Measurements from ENCODE around the gene NCKAP5.

Gene NCKAP5

GRCh38 chr2:133458280-133458679, 110.0 kb downstream of the NCKAP5 start:
- Histone ChIP-seq H3K18ac (ENCODE audit: low read depth in 1 of 2, low read length in 2 of 2) (no peak overlapping the region), H2AK5ac (ENCODE audit: low read length, severe bottlenecking) (no peak overlapping the region), H3K27ac (ENCODE audit: low read length, poor library complexity, severe bottlenecking) (no peak overlapping the region), H2BK120ac (ENCODE audit: low read depth, low read length) (no peak overlapping the region), H3K4me2 (ENCODE audit: low read length, poor library complexity, severe bottlenecking) (no peak overlapping the region), H4K91ac (ENCODE audit: low read length) (no peak overlapping the region), H3K79me1 (replicated peaks; ENCODE audit: low read length, poor library complexity, severe bottlenecking) (no peaks in the 10 kb centered on the region), H3K9ac (ENCODE audit: low read length) (no peak overlapping the region), H3K14ac (ENCODE audit: low read length in 2 of 2) (no peak overlapping the region), H2BK15ac (ENCODE audit: low read depth, poor library complexity, severe bottlenecking) (no peak overlapping the region), H3K36me3 (ENCODE audit: control insufficient read depth in 1 of 2, insufficient read depth in 2 of 2, low read depth in 1 of 2, low read length in 2 of 2) (no peaks in the 10 kb centered on the region), H2AFZ (ENCODE audit: low read depth, low read length) (no peak overlapping the region), H3K27me3 (ENCODE audit: control insufficient read depth in 1 of 2, insufficient read depth in 1 of 2, low read length in 2 of 2) (no peaks in the 10 kb centered on the region), H4K8ac (ENCODE audit: low read length) (no peak overlapping the region), H2BK12ac (ENCODE audit: low read length in 2 of 2) (no peak overlapping the region), H3K4me3 (ENCODE audit: insufficient read depth in 1 of 2, low read depth in 1 of 2, low read length in 2 of 2) (no peak overlapping the region), H3K9me3 (ENCODE audit: control insufficient read depth, low read length) (no peaks in the 10 kb centered on the region), H3K4ac (ENCODE audit: low read depth in 1 of 2, low read length in 2 of 2) (no peak overlapping the region), H3K4me1 (ENCODE audit: control insufficient read depth, insufficient read depth, low read depth, low read length) (no peaks in the 10 kb centered on the region), H3K23ac (ENCODE audit: low read length in 2 of 2) (no peak overlapping the region), H2BK5ac (ENCODE audit: low read depth, low read length, poor library complexity, severe bottlenecking) (no peak overlapping the region)
- 83% methylated on average over 2 of the region's 3 CpGs for WGBS
- no peak for DNase-seq

DNA sequence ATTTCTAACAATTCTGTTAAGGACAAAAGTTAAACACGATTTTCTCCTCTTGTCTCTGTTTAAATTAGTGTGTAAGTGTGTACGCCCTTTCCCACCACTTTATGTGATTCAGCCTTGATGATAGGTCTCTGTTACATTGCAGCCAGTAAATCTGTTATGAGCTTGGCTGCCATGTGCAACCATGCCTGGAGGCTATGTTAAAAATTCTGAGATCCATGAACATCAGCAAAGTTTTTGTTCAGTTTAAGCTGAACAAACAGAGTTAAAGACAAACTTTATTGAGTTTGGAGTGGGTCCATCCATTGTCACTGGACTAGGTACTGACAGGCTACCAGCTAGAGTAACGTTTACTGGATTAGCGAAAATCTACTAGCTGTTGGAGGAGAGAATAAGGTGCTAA, 110.4 kb downstream of the NCKAP5 start:
- H3K4me2 ChIP-seq (ENCODE audit: low read length, poor library complexity, severe bottlenecking), result no peak overlapping the region
- WGBS, result 89% methylated on average over 4 of the region's 4 CpGs
- no peak overlapping the region for H3K9ac ChIP-seq (ENCODE audit: low read length)
- no peaks in the 10 kb centered on the region for H3K4me1 ChIP-seq (ENCODE audit: control insufficient read depth, insufficient read depth, low read depth, low read length)
- H3K23ac ChIP-seq (ENCODE audit: low read length in 2 of 2), result no peak overlapping the region
- no peak overlapping the region for H4K91ac ChIP-seq (ENCODE audit: low read length)
- no peaks in the 10 kb centered on the region for H3K9me3 ChIP-seq (ENCODE audit: control insufficient read depth, low read length)
- H3K36me3 ChIP-seq (ENCODE audit: control insufficient read depth in 1 of 2, insufficient read depth in 2 of 2, low read depth in 1 of 2, low read length in 2 of 2), result no peaks in the 10 kb centered on the region
- H2AK5ac ChIP-seq (ENCODE audit: low read length, severe bottlenecking), result no peak overlapping the region
- H2BK12ac ChIP-seq (ENCODE audit: low read length in 2 of 2), result no peak overlapping the region
- no peak overlapping the region for H2BK15ac ChIP-seq (ENCODE audit: low read depth, poor library complexity, severe bottlenecking)
- no peak overlapping the region for H3K4me3 ChIP-seq (ENCODE audit: insufficient read depth in 1 of 2, low read depth in 1 of 2, low read length in 2 of 2)
- DNase-seq, result no peak
- H2BK120ac ChIP-seq (ENCODE audit: low read depth, low read length), result no peak overlapping the region
- no peak overlapping the region for H2AFZ ChIP-seq (ENCODE audit: low read depth, low read length)
- no peak overlapping the region for H3K27ac ChIP-seq (ENCODE audit: low read length, poor library complexity, severe bottlenecking)
- no peak overlapping the region for H4K8ac ChIP-seq (ENCODE audit: low read length)
- no peaks in the 10 kb centered on the region for H3K79me1 ChIP-seq (replicated peaks; ENCODE audit: low read length, poor library complexity, severe bottlenecking)
- no peak overlapping the region for H3K14ac ChIP-seq (ENCODE audit: low read length in 2 of 2)
- no peak overlapping the region for H3K4ac ChIP-seq (ENCODE audit: low read depth in 1 of 2, low read length in 2 of 2)
- H3K18ac ChIP-seq (ENCODE audit: low read depth in 1 of 2, low read length in 2 of 2), result no peak overlapping the region
- H2BK5ac ChIP-seq (ENCODE audit: low read depth, low read length, poor library complexity, severe bottlenecking), result no peak overlapping the region
- H3K27me3 ChIP-seq (ENCODE audit: control insufficient read depth in 1 of 2, insufficient read depth in 1 of 2, low read length in 2 of 2), result no peaks in the 10 kb centered on the region

GRCh38 chr2:133456971-133457370, 111.3 kb downstream of the NCKAP5 start:
- Histone ChIP-seq H3K4me3 (ENCODE audit: insufficient read depth in 1 of 2, low read depth in 1 of 2, low read length in 2 of 2) (no peak overlapping the region), H3K36me3 (ENCODE audit: control insufficient read depth in 1 of 2, insufficient read depth in 2 of 2, low read depth in 1 of 2, low read length in 2 of 2) (no peaks in the 10 kb centered on the region), H3K14ac (ENCODE audit: low read length in 2 of 2) (no peak overlapping the region), H3K4me1 (ENCODE audit: control insufficient read depth, insufficient read depth, low read depth, low read length) (no peaks in the 10 kb centered on the region), H4K8ac (ENCODE audit: low read length) (no peak overlapping the region), H3K18ac (ENCODE audit: low read depth in 1 of 2, low read length in 2 of 2) (no peak overlapping the region), H4K91ac (ENCODE audit: low read length) (no peak overlapping the region), H2BK5ac (ENCODE audit: low read depth, low read length, poor library complexity, severe bottlenecking) (no peak overlapping the region), H2BK12ac (ENCODE audit: low read length in 2 of 2) (no peak overlapping the region), H3K79me1 (replicated peaks; ENCODE audit: low read length, poor library complexity, severe bottlenecking) (no peaks in the 10 kb centered on the region), H3K23ac (ENCODE audit: low read length in 2 of 2) (no peak overlapping the region), H2AFZ (ENCODE audit: low read depth, low read length) (no peak overlapping the region), H2BK120ac (ENCODE audit: low read depth, low read length) (no peak overlapping the region), H3K27me3 (ENCODE audit: control insufficient read depth in 1 of 2, insufficient read depth in 1 of 2, low read length in 2 of 2) (no peaks in the 10 kb centered on the region), H2AK5ac (ENCODE audit: low read length, severe bottlenecking) (no peak overlapping the region), H3K4me2 (ENCODE audit: low read length, poor library complexity, severe bottlenecking) (no peak overlapping the region), H3K9me3 (ENCODE audit: control insufficient read depth, low read length) (no peaks in the 10 kb centered on the region), H2BK15ac (ENCODE audit: low read depth, poor library complexity, severe bottlenecking) (no peak overlapping the region), H3K9ac (ENCODE audit: low read length) (no peak overlapping the region), H3K4ac (ENCODE audit: low read depth in 1 of 2, low read length in 2 of 2) (no peak overlapping the region), H3K27ac (ENCODE audit: low read length, poor library complexity, severe bottlenecking) (no peak overlapping the region)
- 74% methylated on average over 3 of the region's 3 CpGs for WGBS
- no peak for DNase-seq

DNA sequence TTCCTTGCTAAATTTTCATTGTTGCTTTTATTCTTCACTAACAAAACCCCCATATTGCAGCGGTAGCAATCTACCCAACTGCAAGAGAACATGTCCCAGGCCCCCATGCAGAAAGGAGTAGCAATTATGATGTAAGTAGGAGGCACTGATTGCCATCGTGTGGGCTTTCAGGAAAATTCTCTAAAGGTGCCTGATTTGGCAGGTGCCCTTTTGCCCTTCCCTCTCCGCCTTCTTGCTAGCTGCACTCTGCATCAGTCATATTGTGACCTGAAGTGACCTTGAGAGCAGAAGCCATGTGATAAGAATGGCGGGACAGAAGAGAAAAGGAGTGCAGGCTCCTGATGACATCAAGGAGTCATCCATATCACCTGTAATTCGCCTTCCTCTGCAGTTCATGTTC, 112.1 kb downstream of the NCKAP5 start:
- Histone ChIP-seq H2BK120ac (ENCODE audit: low read depth, low read length) (no peak overlapping the region), H3K18ac (ENCODE audit: low read depth in 1 of 2, low read length in 2 of 2) (no peak overlapping the region), H3K27me3 (ENCODE audit: control insufficient read depth in 1 of 2, insufficient read depth in 1 of 2, low read length in 2 of 2) (no peaks in the 10 kb centered on the region), H2BK12ac (ENCODE audit: low read length in 2 of 2) (no peak overlapping the region), H4K8ac (ENCODE audit: low read length) (no peak overlapping the region), H2AFZ (ENCODE audit: low read depth, low read length) (no peak overlapping the region), H3K23ac (ENCODE audit: low read length in 2 of 2) (no peak overlapping the region), H3K14ac (ENCODE audit: low read length in 2 of 2) (no peak overlapping the region), H3K79me1 (replicated peaks; ENCODE audit: low read length, poor library complexity, severe bottlenecking) (no peaks in the 10 kb centered on the region), H3K4me1 (ENCODE audit: control insufficient read depth, insufficient read depth, low read depth, low read length) (no peaks in the 10 kb centered on the region), H3K9me3 (ENCODE audit: control insufficient read depth, low read length) (no peaks in the 10 kb centered on the region), H2AK5ac (ENCODE audit: low read length, severe bottlenecking) (no peak overlapping the region), H3K27ac (ENCODE audit: low read length, poor library complexity, severe bottlenecking) (no peak overlapping the region), H2BK5ac (ENCODE audit: low read depth, low read length, poor library complexity, severe bottlenecking) (no peak overlapping the region), H3K4me2 (ENCODE audit: low read length, poor library complexity, severe bottlenecking) (no peak overlapping the region), H3K36me3 (ENCODE audit: control insufficient read depth in 1 of 2, insufficient read depth in 2 of 2, low read depth in 1 of 2, low read length in 2 of 2) (no peaks in the 10 kb centered on the region), H3K9ac (ENCODE audit: low read length) (no peak overlapping the region), H3K4ac (ENCODE audit: low read depth in 1 of 2, low read length in 2 of 2) (no peak overlapping the region), H2BK15ac (ENCODE audit: low read depth, poor library complexity, severe bottlenecking) (no peak overlapping the region), H3K4me3 (ENCODE audit: insufficient read depth in 1 of 2, low read depth in 1 of 2, low read length in 2 of 2) (no peak overlapping the region), H4K91ac (ENCODE audit: low read length) (no peak overlapping the region)
- 81% methylated on average over 3 of the region's 5 CpGs for WGBS
- DNase-seq, result no peak
